Endothelial cell of umbilical vein (primary cell): ENCODE measurements around the gene LSM14A. TPM values are rescaled to one million over a fixed set of nuclear protein-coding genes. Genes with fewer than 3 reads are reported as not detected.

Source experiments
- BruUV-seq: library from RNA; stranded (reverse); fragments of 400-500 nt; replicated peaks from 2 replicates; lab custom pipeline; 2021; lab: Mats Ljungman, UMichigan
- CTCF ChIA-PET: fragments of 300-600, 350-600 bp; sonication (Branson Sonifier 250); formaldehyde crosslinking; loops from one replicate; lab custom pipeline; 2021; ENCODE audit warnings: antibody characterized with exemption, inconsistent platforms; lab: Charles Lee
- POLR2A ChIA-PET: fragments of 300-600, 350-600 bp; sonication (Branson Sonifier 250); formaldehyde crosslinking; loops from one replicate; lab custom pipeline; 2021; ENCODE audit warnings: antibody characterized with exemption, inconsistent platforms; lab: Charles Lee
- DNase-seq: peaks from one replicate; pipeline ENCODE4 v3.0.0-alpha.2; 2011; ENCODE audit warnings: low read depth, low spot score
- FAIRE-seq: peaks from 2 replicates; lab custom pipeline; 2011; peaks lifted over from hg19 to GRCh38; lab: Jason Lieb, UNC
- H2AFZ ChIP-seq: 2 replicates; pipeline ENCODE4 v1.6.0; 2012; ENCODE audit warnings: low read depth, low read length, control low read depth, inconsistent platforms
- H3K27ac ChIP-seq: 2 replicates; pipeline ENCODE4 v1.5.1; 2011; ENCODE audit warnings: low read depth, mild to moderate bottlenecking, control low read depth, low read length, moderate library complexity; ENCODE audit not compliant: insufficient read depth
- H3K27me3 ChIP-seq, 2 experiments: 2 replicates each; pipeline versions ENCODE4 v1.6.0 to v1.6.1; 2011; ENCODE audit warnings: low read length in 2 of 2, mixed read lengths in 1 of 2; ENCODE audit not compliant: control insufficient read depth in 2 of 2, insufficient read depth in 2 of 2
- H3K36me3 ChIP-seq, 2 experiments: 2 replicates in 1 of 2; 3 replicates in 1 of 2; pipeline ENCODE4 v1.5.1; 2011; ENCODE audit warnings: low read length in 2 of 2, mild to moderate bottlenecking in 1 of 2, moderate library complexity in 1 of 2; ENCODE audit not compliant: control insufficient read depth in 2 of 2, insufficient read depth in 2 of 2; ENCODE audit errors: extremely low read depth in 1 of 2
- H3K4me1 ChIP-seq: 3 replicates; pipeline ENCODE4 v1.5.1; 2011; ENCODE audit warnings: mild to moderate bottlenecking, low read length; ENCODE audit not compliant: control insufficient read depth, insufficient read depth; ENCODE audit errors: extremely low read depth
- H3K4me2 ChIP-seq: 2 replicates; pipeline ENCODE4 v1.6.1; 2011; ENCODE audit warnings: low read length, control low read depth, mixed read lengths; ENCODE audit not compliant: insufficient read depth
- H3K4me3 ChIP-seq, 3 experiments: fragments of 200-600 bp in 1 of 3; sonication (generic), shearing (Covaris generic) in 1 of 3; replicated peaks in 1 of 3; 2 replicates each; pipeline ENCODE4 v1.5.1; 2011 to 2016; ENCODE audit warnings: control low read depth in 3 of 3, low read length in 3 of 3, mild to moderate bottlenecking in 2 of 3, inconsistent platforms in 1 of 3, low read depth in 1 of 3, moderate library complexity in 1 of 3; ENCODE audit not compliant: insufficient read depth in 1 of 3
- H3K79me2 ChIP-seq: 2 replicates; pipeline ENCODE4 v1.6.0; 2012; ENCODE audit warnings: low read length, inconsistent platforms; ENCODE audit not compliant: control insufficient read depth, insufficient read depth
- H3K9ac ChIP-seq: replicated peaks from 2 replicates; pipeline ENCODE3; 2011; ENCODE audit warnings: low read length, control low read depth; ENCODE audit not compliant: insufficient read depth; ENCODE audit errors: extremely low read depth
- H3K9me1 ChIP-seq: replicated peaks from 3 replicates; pipeline ENCODE4 v1.6.0; 2011; ENCODE audit warnings: mild to moderate bottlenecking, low read length; ENCODE audit not compliant: control insufficient read depth, insufficient read depth; ENCODE audit errors: extremely low read depth
- H3K9me3 ChIP-seq: replicated peaks from 2 replicates; pipeline ENCODE4 v1.5.1; 2012; ENCODE audit warnings: low read length, inconsistent platforms; ENCODE audit not compliant: control insufficient read depth, insufficient read depth
- H4K20me1 ChIP-seq: replicated peaks from 2 replicates; pipeline ENCODE3; 2011; ENCODE audit warnings: mild to moderate bottlenecking, low read length; ENCODE audit not compliant: control insufficient read depth, insufficient read depth; ENCODE audit errors: extremely low read depth
- CTCF ChIP-seq, 2 donors: IDR thresholded peaks; 1 replicate in 1 of 2; 2 replicates in 1 of 2; pipeline ENCODE4 v1.5.1; 2011; ENCODE audit warnings: low read length in 2 of 2, mild to moderate bottlenecking in 2 of 2, moderate library complexity in 2 of 2, control low read depth in 1 of 2, inconsistent platforms in 1 of 2, low read depth in 1 of 2; ENCODE audit not compliant: insufficient read depth in 1 of 2; ENCODE audit errors: extremely low read depth in 1 of 2
- EZH2 ChIP-seq: IDR thresholded peaks from 2 replicates; pipeline ENCODE4 v1.6.1; 2012; ENCODE audit warnings: borderline replicate concordance, low read depth, mild to moderate bottlenecking, moderate library complexity, low read length, inconsistent platforms; ENCODE audit not compliant: severe bottlenecking
- FOS ChIP-seq: IDR thresholded peaks from 2 replicates; pipeline ENCODE4 v1.6.1; 2011; ENCODE audit warnings: mild to moderate bottlenecking, low read length, moderate library complexity, borderline replicate concordance; ENCODE audit not compliant: insufficient read depth
- GATA2 ChIP-seq: IDR thresholded peaks from 2 replicates; pipeline ENCODE4 v1.7.0; 2011; ENCODE audit warnings: low read depth, mild to moderate bottlenecking, moderate library complexity, mixed read lengths, low read length; ENCODE audit not compliant: insufficient read length, insufficient read depth
- JUN ChIP-seq: IDR thresholded peaks from 2 replicates; pipeline ENCODE4 v1.6.1; 2011; ENCODE audit warnings: borderline replicate concordance, low read depth; ENCODE audit not compliant: insufficient read length, insufficient read depth
- MAX ChIP-seq: IDR thresholded peaks from 2 replicates; pipeline ENCODE4 v1.6.1; 2011; ENCODE audit not compliant: insufficient read depth, insufficient read length
- MYC ChIP-seq: IDR thresholded peaks from one replicate; pipeline ENCODE4 v1.6.1; 2011; ENCODE audit warnings: mild to moderate bottlenecking, low read depth, low read length
- POLR2A ChIP-seq: IDR thresholded peaks from 2 replicates; pipeline ENCODE4 v1.6.1; 2012; ENCODE audit warnings: low read depth, mild to moderate bottlenecking, control low read depth, low read length
- POLR2AphosphoS5 ChIP-seq: IDR thresholded peaks from 2 replicates; pipeline ENCODE4 v1.6.1; 2012; ENCODE audit warnings: low read depth, mild to moderate bottlenecking, control low read depth, low read length, moderate library complexity; ENCODE audit not compliant: insufficient read depth
- dilution Hi-C: fragments of 300-500 bp; cut with MboI; formaldehyde crosslinking; loops from one replicate; pipeline ENCODE4 v1.15.0; 2019; ENCODE audit warnings: low sequenced_read_pairs; ENCODE audit not compliant: extremely low pct_ligation_motif_present
- intact Hi-C: fragments of 100-400 bp; cut with micrococcal nuclease; formaldehyde crosslinking; loops from one replicate; pipeline ENCODE4 v1.10.0; 2022
- polyA plus RNA-seq, 4 experiments: library from polyadenylated mRNA; depleted of rRNA in 3 of 4; stranded (reverse) in 3 of 4; unstranded in 1 of 4; fragments of >200 nt; gene quantifications; 2 replicates each; pipeline versions ENCODE4 v1.2.1 to v1.2.3, GENCODE V29; 2011 to 2012; ENCODE audit warnings: missing spikeins in 1 of 4
- total RNA-seq: library from RNA; stranded (reverse); gene quantifications from 2 replicates; pipeline ENCODE4 v1.2.3, GENCODE V29; 2021

The LSM14A gene
- total and polyA plus RNA-seq, 2 donors (not counting 3 experiments of a cell fraction or from before 2014, with no cell fraction given) = 96.7 to 122 TPM

DNA sequence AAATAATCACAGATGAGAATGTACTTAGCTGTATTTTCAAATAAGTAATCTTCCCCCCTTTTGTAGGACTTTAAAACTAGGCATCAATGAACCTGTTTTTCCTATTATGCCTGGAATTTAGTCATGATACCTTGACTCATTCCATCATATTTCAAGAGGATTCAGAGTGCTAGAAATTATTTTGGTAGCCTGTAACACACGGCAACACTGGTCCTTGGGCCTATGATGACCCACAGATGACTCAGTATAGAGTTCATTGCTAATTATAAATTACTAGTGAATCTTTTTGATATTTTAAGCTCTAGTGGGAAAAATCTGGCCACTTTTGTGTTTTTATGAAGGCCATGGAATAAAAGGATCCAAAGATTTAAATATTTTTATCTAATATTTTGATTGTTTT, 56.0 kb downstream of the LSM14A start:
- FAIRE-seq = no peak
- Histone ChIP-seq H3K27ac (no peak overlapping the region), H3K4me2 (no peak overlapping the region), H3K79me2 (peaks cover 15% of the 10 kb centered on the region), H2AFZ (no peak overlapping the region), H3K4me3 (no peak overlapping the region), H3K9me1 (no peaks in the 10 kb centered on the region), H3K27me3 (no peaks in the 10 kb centered on the region), H4K20me1 (no peaks in the 10 kb centered on the region), H3K36me3 (peaks cover 18 to 30% of the 10 kb centered on the region in 2 experiments), H3K9me3 (no peaks in the 10 kb centered on the region), H3K9ac (no peak overlapping the region), H3K4me1 (peaks cover 39% of the 10 kb centered on the region)
- intact Hi-C loops = no loop called here
- no peak for DNase-seq
- POLR2A ChIA-PET = no interaction called here
- CTCF ChIA-PET = interaction anchor here (1.0 to 1.3 kb wide), 2 partner anchors 9 to 88 kb away, joined by 3 read pairs; no protein-coding TSS in a partner anchor
- BruUV-seq = no TSS peak
- dilution Hi-C loops = no loop called here
- no peak for TF ChIP-seq CTCF (IDR thresholded peaks at IDR 0.05; ENCODE audit: extremely low read depth in 1 of 2, insufficient read depth in 1 of 2, low read depth in 1 of 2, low read length in 2 of 2)

DNA sequence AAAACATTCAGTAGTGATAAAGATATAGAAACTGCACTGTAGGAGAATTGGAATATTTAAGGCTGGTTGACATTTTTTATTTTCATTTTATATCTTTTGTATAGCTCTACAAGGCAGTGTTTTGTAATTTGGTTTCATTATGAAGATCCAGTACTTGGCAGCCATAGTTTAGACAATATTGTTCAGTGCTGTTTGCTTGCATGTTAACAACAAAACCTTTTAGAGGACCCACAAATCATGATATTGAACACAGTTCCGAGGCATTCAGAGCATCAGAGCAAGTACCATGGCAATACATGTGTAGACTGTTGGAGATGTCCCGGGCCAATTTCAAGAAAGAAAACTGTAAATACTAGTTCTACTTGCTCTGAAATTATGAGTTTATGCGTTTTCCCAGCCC, 56.5 kb downstream of the LSM14A start:
- BruUV-seq = no TSS peak
- H3K9me1 ChIP-seq = no peaks in the 10 kb centered on the region
- H4K20me1 ChIP-seq = no peaks in the 10 kb centered on the region
- no peaks in the 10 kb centered on the region for H3K9me3 ChIP-seq
- ChIA-PET POLR2A (no interaction called here), CTCF (interaction anchor here (1.0 to 1.3 kb wide), 2 partner anchors 9 to 88 kb away, joined by 3 read pairs; no protein-coding TSS in a partner anchor)
- H3K4me3 ChIP-seq = no peak overlapping the region
- no peaks in the 10 kb centered on the region for H3K27me3 ChIP-seq
- no peak overlapping the region for H3K27ac ChIP-seq
- no peak overlapping the region for H3K4me2 ChIP-seq
- TF ChIP-seq CTCF (IDR thresholded peaks at IDR 0.05; ENCODE audit: extremely low read depth in 1 of 2, insufficient read depth in 1 of 2, low read depth in 1 of 2, low read length in 2 of 2) = no peak
- no peak for TF ChIP-seq POLR2A
- no peak for TF ChIP-seq EZH2
- no peak for TF ChIP-seq JUN
- TF ChIP-seq GATA2 = no peak
- TF ChIP-seq MAX = no peak
- TF ChIP-seq FOS = no peak
- no peak for TF ChIP-seq POLR2AphosphoS5
- TF ChIP-seq MYC = no peak
- H3K36me3 ChIP-seq = peaks cover 17 to 25% of the 10 kb centered on the region in 2 experiments
- no peak for DNase-seq
- dilution Hi-C loops = no loop called here
- H3K79me2 ChIP-seq = peaks cover 12% of the 10 kb centered on the region
- intact Hi-C loops = no loop called here
- FAIRE-seq = no peak
- H3K9ac ChIP-seq = no peak overlapping the region
- H2AFZ ChIP-seq = no peak overlapping the region
- peaks cover 40% of the 10 kb centered on the region for H3K4me1 ChIP-seq
